Frontal cortex (tissue), 4 donors: ENCODE data around the gene PRKAG2. TPM values are rescaled to one million over a fixed set of nuclear protein-coding genes. Genes with fewer than 3 reads are reported as not detected.
"Not testable (repeated sequence)": the region's sequence is repeated elsewhere in the genome, so short reads cannot be mapped to it uniquely, and the experiment has no call there.

Source experiments
- DNase-seq, 2 donors: peaks; one replicate each; pipeline ENCODE4 v3.0.0; 2012; ENCODE audit warnings: low spot score in 2 of 2
- FAIRE-seq: peaks from 2 replicates; lab custom pipeline; 2012; peaks lifted over from hg19 to GRCh38; lab: Jason Lieb, UNC
- total RNA-seq: library from RNA; depleted of rRNA; stranded (reverse); fragments of >200 nt; gene quantifications from one replicate; pipeline ENCODE4 v1.2.3, GENCODE V29; 2014
- donor health status: control.
- donor health status: control.
- donor health status: control.

The PRKAG2 gene
- total RNA-seq, 1 donor from 2014 or later: 29.8 TPM

- no peak for FAIRE-seq
- no peak for DNase-seq
These were observed 338.9 kb downstream of the PRKAG2 start for GRCh38 chr7:151537818-151538561.

GRCh38 chr7:151536178-151536577 is 340.7 kb downstream of the PRKAG2 start:
- FAIRE-seq, DNase-seq: not testable (repeated sequence)

GRCh38 chr7:151529842-151530241 is 347.1 kb downstream of the PRKAG2 start:
- FAIRE-seq: no peak

GRCh38 chr7:151524845-151525244 is 352.1 kb downstream of the PRKAG2 start:
- no peak for FAIRE-seq
- DNase-seq: no peak

More at GRCh38 chr7:151529842-151530241, 347.1 kb downstream of the PRKAG2 start:
- DNase-seq: no peak

DNA sequence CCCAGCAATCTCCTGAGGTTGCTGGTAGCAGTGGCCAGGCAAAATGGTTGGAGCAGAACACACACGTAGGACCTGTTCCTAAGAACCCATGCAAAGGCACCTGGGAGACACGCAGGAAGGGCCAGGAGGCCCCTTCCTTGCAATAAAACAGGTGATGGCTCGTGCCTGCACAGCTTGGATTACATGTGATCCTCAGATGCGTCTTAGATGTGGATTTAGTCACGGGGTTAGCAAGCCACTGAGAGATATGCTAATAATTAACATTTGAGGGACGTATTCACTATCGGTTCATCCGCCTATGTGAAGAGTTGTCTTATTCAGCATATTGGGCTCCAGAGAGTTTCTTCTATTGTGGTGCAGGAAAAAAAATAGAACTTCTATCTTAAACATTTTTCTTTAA is 352.6 kb downstream of the PRKAG2 start:
- no peak for FAIRE-seq
- DNase-seq: no peak

DNA sequence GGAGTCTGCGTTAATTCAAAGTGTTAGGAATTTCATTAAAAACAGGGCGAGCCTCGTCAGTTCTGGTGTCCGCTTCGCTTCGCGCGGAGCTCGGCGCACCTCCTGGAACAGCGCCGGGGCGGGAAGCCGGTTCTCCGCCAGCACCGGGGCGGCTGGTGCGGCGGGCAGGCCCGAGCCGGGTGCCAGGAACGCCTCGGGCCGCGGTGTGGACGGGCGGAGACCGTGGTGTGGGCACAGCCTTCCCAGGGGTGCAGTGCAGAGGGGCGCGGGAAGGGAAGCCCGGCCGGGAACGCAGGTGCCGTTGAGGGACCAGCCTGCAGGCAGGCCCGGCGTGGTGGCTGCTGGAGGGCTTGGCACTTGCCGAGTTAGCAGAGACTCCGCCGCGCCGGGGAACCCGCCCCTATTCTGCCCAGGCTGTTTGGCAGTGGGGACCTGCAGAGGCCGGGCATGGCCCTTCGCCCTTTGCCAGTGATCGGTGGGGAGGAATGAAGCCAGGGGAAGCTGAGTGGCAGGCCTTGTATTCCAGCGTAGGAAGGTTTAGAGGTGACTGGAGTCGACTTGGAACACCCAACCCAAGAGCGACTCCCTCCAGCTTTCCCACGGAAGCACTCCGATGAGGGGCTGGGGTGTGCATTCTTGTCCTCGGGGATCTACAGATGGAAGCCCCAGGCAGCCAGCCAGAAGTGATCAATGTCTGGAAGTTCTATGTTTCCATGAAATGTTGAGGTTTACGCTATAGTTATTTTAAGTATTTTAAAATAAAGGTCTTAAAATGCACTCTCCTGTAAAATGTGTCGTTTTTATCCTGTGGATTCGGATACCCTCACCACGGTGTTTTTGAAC is 356.3 kb downstream of the PRKAG2 start:
- DNase-seq (peak; percentile 26 to 32), FAIRE-seq (no peak)

- FAIRE-seq: no peak
- DNase-seq: peak; percentile 92 to 93
These were observed 357.0 kb downstream of the PRKAG2 start, which contains the start of gene RHEB for GRCh38 chr7:151519765-151520418. RHEB (minus strand) TSS chr7:151519895; CDS start chr7:151519511, 384 bp downstream.

- DNase-seq: peak; percentile 30 to 50
- FAIRE-seq: not testable (repeated sequence)
These were observed 357.8 kb downstream of the PRKAG2 start for GRCh38 chr7:151518947-151519764.

DNA sequence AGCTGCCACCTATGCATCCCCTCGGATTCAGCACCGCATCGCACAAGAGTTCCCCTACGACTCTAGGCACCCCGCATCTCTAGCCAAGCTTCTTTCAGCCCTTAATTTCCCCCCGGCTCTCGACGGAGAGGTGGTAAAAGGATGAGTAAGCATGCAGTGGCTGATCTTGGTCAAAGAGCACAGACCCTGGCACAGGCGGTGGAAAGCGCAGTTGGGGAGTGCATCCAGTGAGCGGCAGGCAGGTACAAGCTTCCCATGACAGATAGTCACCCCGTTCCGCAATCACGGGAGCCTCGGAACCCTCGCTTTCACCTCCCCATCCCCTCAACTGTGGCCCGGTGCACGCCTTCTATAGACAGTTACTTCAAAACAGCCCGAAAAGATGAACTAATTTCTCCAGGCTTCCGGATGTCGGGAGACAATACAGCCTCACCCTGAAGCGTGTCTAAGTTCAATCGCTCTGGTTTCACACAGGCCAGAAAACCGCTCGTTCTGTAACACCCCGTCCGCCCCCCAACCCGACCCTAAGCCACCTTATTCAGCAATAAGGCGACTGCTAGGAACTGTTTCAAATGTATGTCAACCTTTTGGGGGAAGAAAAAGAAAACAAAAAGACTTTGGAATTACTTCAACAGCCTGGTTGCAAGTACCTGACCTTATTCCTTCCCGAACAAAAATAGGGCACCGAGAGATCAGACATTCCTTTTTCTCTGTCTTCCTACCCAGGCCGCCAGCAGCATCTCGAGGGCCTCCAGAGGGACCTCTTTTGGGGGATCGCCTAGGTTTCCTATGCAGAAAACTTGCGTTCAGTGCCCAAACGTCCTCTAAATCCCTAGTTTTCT is 358.6 kb downstream of the PRKAG2 start:
- no peak for FAIRE-seq
- DNase-seq: no peak

- FAIRE-seq (no peak), DNase-seq (no peak)
These were observed 359.3 kb downstream of the PRKAG2 start for GRCh38 chr7:151517601-151518104.

GRCh38 chr7:151515276-151515565 is 361.7 kb downstream of the PRKAG2 start:
- DNase-seq: no peak
- FAIRE-seq: no peak

GRCh38 chr7:151514461-151515275 is 362.2 kb downstream of the PRKAG2 start:
- no peak for DNase-seq
- no peak for FAIRE-seq

- DNase-seq (no peak), FAIRE-seq (no peak)
These were observed 363.8 kb downstream of the PRKAG2 start for GRCh38 chr7:151513133-151513532.

GRCh38 chr7:151512353-151512752 is 364.6 kb downstream of the PRKAG2 start:
- DNase-seq (no peak), FAIRE-seq (no peak)

- DNase-seq: no peak
- FAIRE-seq: no peak
These were observed 365.0 kb downstream of the PRKAG2 start for GRCh38 chr7:151511946-151512345.

GRCh38 chr7:151511270-151511669 is 365.6 kb downstream of the PRKAG2 start:
- no peak for DNase-seq
- no peak for FAIRE-seq

DNA sequence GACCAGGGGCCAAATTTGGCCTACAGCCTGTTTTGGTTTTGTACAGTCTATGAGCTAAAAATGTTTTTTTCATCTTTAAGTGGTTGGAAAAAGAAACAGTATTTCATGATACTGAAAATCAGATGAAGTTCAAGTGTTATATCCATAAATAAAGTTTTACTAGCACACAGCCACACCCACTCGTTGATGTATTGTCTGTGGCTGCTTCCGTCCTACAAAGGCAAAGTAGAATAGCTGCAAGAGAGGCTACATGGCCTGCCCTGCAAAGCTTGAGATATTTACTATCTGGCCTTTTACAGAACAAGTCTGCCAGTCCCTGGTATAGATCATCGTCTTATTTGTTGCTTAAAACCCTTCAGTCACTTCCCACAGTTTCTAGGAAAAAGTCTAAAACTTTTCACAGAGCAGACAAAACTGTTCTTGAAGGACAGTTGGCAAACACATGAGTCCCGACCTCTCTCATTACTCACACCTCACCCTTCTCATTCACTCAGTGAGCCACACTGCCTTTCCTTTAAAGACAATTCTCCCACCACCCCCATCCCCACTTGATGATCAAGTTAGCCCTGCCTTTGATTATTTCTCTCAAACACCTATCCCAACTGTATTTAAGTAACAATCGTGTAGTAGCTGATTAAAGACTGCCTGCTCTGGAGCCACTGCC is 367.1 kb downstream of the PRKAG2 start:
- DNase-seq (no peak), FAIRE-seq (no peak)
